DND-41 (cell line): Measurements from ENCODE around the gene MED22.

ENCODE experiments used
- CTCF ChIP-seq: IDR thresholded peaks from 2 replicates; pipeline ENCODE4 v1.5.1; 2012; ENCODE audit warnings: borderline replicate concordance, low read length, moderate library complexity, mild to moderate bottlenecking; ENCODE audit not compliant: poor library complexity, severe bottlenecking; ENCODE audit errors: extremely low read depth
- EZH2 ChIP-seq: IDR thresholded peaks from 3 replicates; pipeline ENCODE4 v1.6.1; 2012; ENCODE audit warnings: borderline replicate concordance, low read depth, mild to moderate bottlenecking, moderate library complexity, low read length, inconsistent platforms; ENCODE audit not compliant: severe bottlenecking

GRCh38 chr9:133362359-133363044 lies 14.6 kb upstream of the MED22 start:
- TF ChIP-seq CTCF = no peak
- TF ChIP-seq EZH2 = no peak
